Measurements from ENCODE around the gene IGFLR1.

IGFLR1 gene

GRCh38 chr19:35729021-35729420 lies 13.2 kb downstream of the IGFLR1 start:
- Histone ChIP-seq H3K4me1 (ENCODE audit: insufficient read depth, low read length, severe bottlenecking) (no peaks in the 10 kb centered on the region), H3K4me2 (ENCODE audit: low read length) (no peak overlapping the region), H3K9ac (ENCODE audit: low read length) (no peak overlapping the region), H3K9me2 (ENCODE audit: low read depth, low read length) (no peaks in the 10 kb centered on the region), H3K4me3 (ENCODE audit: low read depth, low read length, poor library complexity, severe bottlenecking) (no peak overlapping the region), H2AFZ (ENCODE audit: low read length) (no peak overlapping the region), H3K79me2 (ENCODE audit: insufficient read depth, low read length) (no peaks in the 10 kb centered on the region), H3K36me3 (ENCODE audit: insufficient read depth, low read length) (peaks cover 93% of the 10 kb centered on the region), H3K27me3 (ENCODE audit: insufficient read depth, low read length) (no peaks in the 10 kb centered on the region), H4K20me1 (ENCODE audit: insufficient read depth, low read length) (no peaks in the 10 kb centered on the region), H3K27ac (ENCODE audit: low read depth, low read length, poor library complexity, severe bottlenecking) (no peak overlapping the region), H3F3A (ENCODE audit: insufficient read depth, low read length) (no peaks in the 10 kb centered on the region), H3K9me3 (ENCODE audit: low read length) (no peaks in the 10 kb centered on the region)
- TF ChIP-seq EZH2 (IDR thresholded peaks at IDR 0.05; ENCODE audit: borderline replicate concordance, low read length) = no peak
- no peak for TF ChIP-seq CTCF (IDR thresholded peaks at IDR 0.05; ENCODE audit: low read length)

DNA sequence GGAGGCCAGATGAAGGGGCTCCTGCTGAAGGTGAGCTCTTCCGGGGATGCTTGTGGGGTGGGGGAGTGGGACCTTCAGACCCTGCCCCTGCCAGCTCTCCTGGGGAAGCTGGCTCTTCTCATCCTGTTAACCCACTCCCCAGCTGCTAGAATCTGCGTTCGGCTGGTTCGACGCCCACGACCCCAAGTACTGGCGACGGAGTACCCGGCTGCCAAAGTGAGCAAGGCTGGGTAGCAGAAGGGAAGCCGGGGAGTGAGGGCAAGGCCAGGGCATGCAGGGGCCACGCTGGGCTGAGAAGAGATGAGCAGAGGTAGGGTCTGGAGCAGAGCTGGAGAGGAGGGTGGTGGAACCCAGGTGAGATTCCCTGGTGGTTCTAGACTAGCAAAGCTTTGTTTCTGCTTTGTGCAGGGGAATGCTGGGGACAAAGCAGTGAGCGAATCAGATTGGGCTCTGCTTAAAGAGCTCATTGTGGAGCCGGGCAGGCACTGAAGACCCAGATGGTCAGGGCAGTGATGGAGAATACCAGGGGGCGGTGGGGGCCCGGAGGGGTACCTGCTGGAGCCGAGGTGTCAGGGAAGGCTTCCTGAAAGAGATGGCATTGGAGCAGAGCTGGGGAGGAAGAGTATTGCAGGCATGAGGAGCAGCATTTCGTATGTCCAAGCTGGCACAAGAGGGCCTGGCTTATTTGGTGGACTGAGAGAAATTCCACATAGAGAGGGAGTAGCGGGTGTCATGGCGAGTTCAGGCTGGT lies 14.1 kb downstream of the IGFLR1 start:
- Histone ChIP-seq H4K20me1 (ENCODE audit: insufficient read depth, low read length) (no peaks in the 10 kb centered on the region), H3K9me2 (ENCODE audit: low read depth, low read length) (no peaks in the 10 kb centered on the region), H3K4me3 (ENCODE audit: low read depth, low read length, poor library complexity, severe bottlenecking) (no peak overlapping the region), H3K4me1 (ENCODE audit: insufficient read depth, low read length, severe bottlenecking) (no peaks in the 10 kb centered on the region), H3K9me3 (ENCODE audit: low read length) (no peaks in the 10 kb centered on the region), H3K9ac (ENCODE audit: low read length) (no peak overlapping the region), H3K4me2 (ENCODE audit: low read length) (no peak overlapping the region), H3K36me3 (ENCODE audit: insufficient read depth, low read length) (peaks cover 94% of the 10 kb centered on the region), H2AFZ (ENCODE audit: low read length) (no peak overlapping the region), H3K27me3 (ENCODE audit: insufficient read depth, low read length) (no peaks in the 10 kb centered on the region), H3F3A (ENCODE audit: insufficient read depth, low read length) (no peaks in the 10 kb centered on the region), H3K27ac (ENCODE audit: low read depth, low read length, poor library complexity, severe bottlenecking) (no peak overlapping the region), H3K79me2 (ENCODE audit: insufficient read depth, low read length) (no peaks in the 10 kb centered on the region)
- TF ChIP-seq EZH2 (IDR thresholded peaks at IDR 0.05; ENCODE audit: borderline replicate concordance, low read length) (no peak), CTCF (IDR thresholded peaks at IDR 0.05; ENCODE audit: low read length) (no peak)

DNA sequence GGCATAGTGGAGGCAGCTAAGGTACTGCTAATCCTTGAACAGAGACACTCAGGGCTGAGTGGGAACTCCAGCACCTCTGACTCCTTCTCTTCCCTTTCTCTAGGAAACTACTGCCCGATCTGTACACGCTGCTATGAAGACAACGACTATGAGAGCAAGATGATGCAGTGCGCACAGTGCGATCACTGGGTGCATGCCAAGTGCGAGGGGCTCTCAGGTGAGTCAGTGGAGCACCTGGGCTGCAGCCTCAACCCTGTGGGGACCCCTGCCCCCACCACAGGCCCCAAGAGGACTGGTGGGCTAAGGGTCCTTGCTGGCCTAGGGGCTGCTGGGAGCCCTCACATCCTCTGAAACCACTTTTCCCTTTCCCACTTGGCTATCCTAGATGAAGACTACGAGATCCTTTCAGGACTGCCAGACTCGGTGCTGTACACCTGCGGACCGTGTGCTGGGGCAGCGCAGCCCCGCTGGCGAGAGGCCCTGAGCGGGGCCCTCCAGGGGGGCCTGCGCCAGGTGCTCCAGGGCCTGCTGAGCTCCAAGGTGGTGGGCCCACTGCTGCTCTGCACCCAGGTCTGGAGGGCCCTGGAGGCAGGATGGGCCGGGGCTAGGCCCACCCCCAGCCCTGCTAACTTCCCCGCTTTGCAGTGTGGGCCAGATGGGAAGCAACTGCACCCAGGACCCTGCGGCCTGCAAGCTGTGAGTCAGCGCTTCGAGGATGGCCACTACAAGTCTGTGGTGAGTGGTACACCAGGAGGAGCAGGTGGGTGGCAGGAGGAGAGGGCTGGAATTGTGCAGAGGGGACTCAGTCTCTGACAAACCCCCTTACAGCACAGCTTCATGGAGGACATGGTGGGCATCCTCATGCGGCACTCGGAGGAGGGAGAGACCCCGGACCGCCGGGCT lies 14.9 kb downstream of the IGFLR1 start:
- H2AFZ ChIP-seq (ENCODE audit: low read length) = no peak overlapping the region
- H4K20me1 ChIP-seq (ENCODE audit: insufficient read depth, low read length) = no peaks in the 10 kb centered on the region
- H3K4me3 ChIP-seq (ENCODE audit: low read depth, low read length, poor library complexity, severe bottlenecking) = no peak overlapping the region
- no peaks in the 10 kb centered on the region for H3K27me3 ChIP-seq (ENCODE audit: insufficient read depth, low read length)
- TF ChIP-seq EZH2 (IDR thresholded peaks at IDR 0.05; ENCODE audit: borderline replicate concordance, low read length) = no peak
- TF ChIP-seq CTCF (IDR thresholded peaks at IDR 0.05; ENCODE audit: low read length) = no peak
- no peaks in the 10 kb centered on the region for H3K79me2 ChIP-seq (ENCODE audit: insufficient read depth, low read length)
- no peaks in the 10 kb centered on the region for H3K9me3 ChIP-seq (ENCODE audit: low read length)
- peaks cover 96% of the 10 kb centered on the region for H3K36me3 ChIP-seq (ENCODE audit: insufficient read depth, low read length)
- H3K9ac ChIP-seq (ENCODE audit: low read length) = no peak overlapping the region
- H3K9me2 ChIP-seq (ENCODE audit: low read depth, low read length) = no peaks in the 10 kb centered on the region
- no peaks in the 10 kb centered on the region for H3K4me1 ChIP-seq (ENCODE audit: insufficient read depth, low read length, severe bottlenecking)
- no peak overlapping the region for H3K4me2 ChIP-seq (ENCODE audit: low read length)
- no peak overlapping the region for H3K27ac ChIP-seq (ENCODE audit: low read depth, low read length, poor library complexity, severe bottlenecking)
- H3F3A ChIP-seq (ENCODE audit: insufficient read depth, low read length) = no peaks in the 10 kb centered on the region

Measured in OCI-LY1 (cell line).